Hematopoietic multipotent progenitor cell (in vitro differentiated cells): ENCODE data around the gene PGGT1B. TPM values are rescaled to one million over a fixed set of nuclear protein-coding genes. Genes with fewer than 3 reads are reported as not detected.

Experiments used
- DNase-seq, 3 donors: peaks; one replicate each; pipeline ENCODE4 v3.0.0-alpha.2; 2011 to 2015; ENCODE audit warnings: low read depth in 2 of 3, low spot score in 2 of 3
- total RNA-seq: library from RNA; depleted of rRNA; stranded (reverse); fragments of >200 nt; gene quantifications from one replicate; pipeline ENCODE4 v1.2.3, GENCODE V29; 2012

PGGT1B gene
- 7.3 TPM for total RNA-seq

- DNase-seq, result peak; percentile 30 to 74 (median 71)
Measured at GRCh38 chr5:115262321-115263077, at the start of gene PGGT1B. TSS of gene PGGT1B (minus strand) at chr5:115262877. CDS start at chr5:115262851, 26 bp downstream.

- DNase-seq, result peak in 2 of 3 donors; percentile 30 to 78
Measured at GRCh38 chr5:115309751-115310370, 47.2 kb upstream of the PGGT1B start.

- no peak for DNase-seq
Measured at GRCh38 chr5:115308815-115309214, 46.1 kb upstream of the PGGT1B start.

GRCh38 chr5:115306011-115306536 is 43.4 kb upstream of the PGGT1B start:
- DNase-seq, result no peak

GRCh38 chr5:115304496-115304895 is 41.8 kb upstream of the PGGT1B start:
- no peak for DNase-seq

- DNase-seq, result no peak
Measured at GRCh38 chr5:115298811-115299210, 36.1 kb upstream of the PGGT1B start.

GRCh38 chr5:115297031-115297430 is 34.4 kb upstream of the PGGT1B start:
- DNase-seq, result no peak

- DNase-seq, result peak; percentile 41 to 76 (median 73)
Measured at GRCh38 chr5:115296124-115297022, 33.7 kb upstream of the PGGT1B start, which contains the start of gene CCDC112. TSS of gene CCDC112 (minus strand) at chr5:115296654. CDS start at chr5:115296543, 111 bp downstream.

GRCh38 chr5:115295777-115296123 is 33.1 kb upstream of the PGGT1B start:
- DNase-seq, result no peak

- DNase-seq, result no peak
Measured at GRCh38 chr5:115291397-115291796, 28.7 kb upstream of the PGGT1B start.

- DNase-seq, result no peak
Measured at GRCh38 chr5:115289104-115289503, 26.4 kb upstream of the PGGT1B start.

- DNase-seq, result no peak
Measured at GRCh38 chr5:115284021-115284420, 21.3 kb upstream of the PGGT1B start.

- no peak for DNase-seq
Measured at GRCh38 chr5:115282131-115282530, 19.5 kb upstream of the PGGT1B start.

GRCh38 chr5:115274584-115274983 is 11.9 kb upstream of the PGGT1B start:
- no peak for DNase-seq

- no peak for DNase-seq
Measured at GRCh38 chr5:115272297-115272958, 9.8 kb upstream of the PGGT1B start.

GRCh38 chr5:115271295-115272050 is 8.8 kb upstream of the PGGT1B start:
- no peak for DNase-seq

GRCh38 chr5:115267617-115268016 is 4.9 kb upstream of the PGGT1B start:
- no peak for DNase-seq

- no peak for DNase-seq
Measured at GRCh38 chr5:115265220-115265619, 2.5 kb upstream of the PGGT1B start.

- DNase-seq, result no peak
Measured at GRCh38 chr5:115264786-115265185, 2.1 kb upstream of the PGGT1B start.

GRCh38 chr5:115263078-115263380 is 352 bp upstream of the PGGT1B start:
- no peak for DNase-seq
